HEK293 (cell line): ENCODE data around the gene STK39.

ENCODE experiments used
- CTCF ChIA-PET: fragments of 350-600 bp; formaldehyde crosslinking; extraction: SDS; loops from one replicate; lab custom pipeline; 2021; ENCODE audit warnings: antibody characterized with exemption; lab: Yijun Ruan, JAX
- POLR2A ChIA-PET: fragments of 300-600 bp; formaldehyde crosslinking; extraction: SDS; loops from one replicate; lab custom pipeline; 2020; ENCODE audit warnings: antibody characterized with exemption, inconsistent platforms; lab: Yijun Ruan, JAX
- H3K27ac ChIP-seq: fragments of 200-500 bp; sonication (Bioruptor generic); 2 replicates; pipeline ENCODE4 v1.5.1; 2014; ENCODE audit warnings: low read depth, low read length, control low read depth, inconsistent platforms; ENCODE audit errors: extremely low read depth
- H3K36me3 ChIP-seq, 2 experiments: fragments of 200-500 bp in 1 of 2; sonication (Bioruptor generic) in 1 of 2; 1 replicate in 1 of 2; 2 replicates in 1 of 2; pipeline ENCODE4 v1.5.1; 2014 to 2017; ENCODE audit warnings: inconsistent platforms in 2 of 2, low read length in 2 of 2; ENCODE audit not compliant: control insufficient read depth in 2 of 2, insufficient read depth in 1 of 2
- H3K4me1 ChIP-seq: fragments of 200-500 bp; sonication (Bioruptor generic); 2 replicates; pipeline ENCODE4 v1.5.1; 2014; ENCODE audit warnings: mild to moderate bottlenecking, low read length, inconsistent platforms; ENCODE audit not compliant: control insufficient read depth, insufficient read depth
- H3K4me3 ChIP-seq: 2 replicates; pipeline ENCODE4 v1.5.1; 2011; ENCODE audit warnings: low read depth, mild to moderate bottlenecking, control low read depth, low read length, moderate library complexity
- H3K9me3 ChIP-seq: fragments of 200-500 bp; sonication (Bioruptor generic); 2 replicates; pipeline ENCODE4 v1.5.1; 2014; ENCODE audit warnings: low read depth, low read length, inconsistent platforms; ENCODE audit not compliant: control insufficient read depth, insufficient read depth
- GFI1B ChIP-seq: fragments of 450-650 bp; formaldehyde crosslinking; IDR thresholded peaks from 2 replicates; pipeline ENCODE4 v1.5.1; 2016; ENCODE audit warnings: missing biosample characterization, missing genetic modification characterization
- HOXC10 ChIP-seq: sonication (generic); formaldehyde crosslinking; IDR thresholded peaks from 2 replicates; pipeline ENCODE4 v1.8.1; 2023; ENCODE audit warnings: mild to moderate bottlenecking, missing genetic modification reagents
- KLF10 ChIP-seq: fragments of 450-650 bp; IDR thresholded peaks from 2 replicates; pipeline ENCODE4 v1.5.1; 2018; ENCODE audit warnings: missing biosample characterization, mild to moderate bottlenecking, missing genetic modification characterization
- MEIS1 ChIP-seq: sonication (generic); formaldehyde crosslinking; IDR thresholded peaks from 2 replicates; pipeline ENCODE4 v1.8.1; 2022; ENCODE audit warnings: missing genetic modification reagents, mild to moderate bottlenecking, borderline replicate concordance
- PRDM1 ChIP-seq: fragments of 450-650 bp; formaldehyde crosslinking; IDR thresholded peaks from 2 replicates; pipeline ENCODE4; 2016; ENCODE audit warnings: missing biosample characterization, missing genetic modification characterization
- TRIM28 ChIP-seq: IDR thresholded peaks from 2 replicates; pipeline ENCODE4 v1.6.1; 2011; ENCODE audit warnings: low read length, control low read depth, borderline replicate concordance
- ZBTB1 ChIP-seq: fragments of 450-650 bp; formaldehyde crosslinking; IDR thresholded peaks from 2 replicates; pipeline ENCODE4 v1.5.1; 2016; ENCODE audit warnings: missing biosample characterization, missing genetic modification characterization
- ZBTB20 ChIP-seq: fragments of 450-650 bp; formaldehyde crosslinking; IDR thresholded peaks from 2 replicates; pipeline ENCODE4 v1.5.1; 2016; ENCODE audit warnings: missing biosample characterization, missing genetic modification characterization
- ZNF112 ChIP-seq: fragments of 450-650 bp; formaldehyde crosslinking; IDR thresholded peaks from 2 replicates; pipeline ENCODE4 v1.5.0; 2017; ENCODE audit warnings: missing biosample characterization, missing genetic modification characterization
- ZNF175 ChIP-seq: fragments of 450-650 bp; formaldehyde crosslinking; IDR thresholded peaks from 2 replicates; pipeline ENCODE4 v1.5.1; 2016; ENCODE audit warnings: missing biosample characterization, missing genetic modification characterization
- ZNF2 ChIP-seq: fragments of 450-650 bp; formaldehyde crosslinking; IDR thresholded peaks from 2 replicates; pipeline ENCODE4 v1.5.1; 2016; ENCODE audit warnings: missing biosample characterization, missing genetic modification characterization
- ZNF423 ChIP-seq: fragments of 450-650 bp; formaldehyde crosslinking; IDR thresholded peaks from 2 replicates; pipeline ENCODE4 v1.5.1; 2016; ENCODE audit warnings: missing biosample characterization, missing genetic modification characterization
- ZNF449 ChIP-seq: fragments of 450-650 bp; formaldehyde crosslinking; IDR thresholded peaks from 2 replicates; pipeline ENCODE4 v1.5.1; 2017; ENCODE audit warnings: missing biosample characterization, mild to moderate bottlenecking, missing genetic modification characterization, moderate library complexity
- ZNF521 ChIP-seq: fragments of 450-650 bp; formaldehyde crosslinking; IDR thresholded peaks from 2 replicates; pipeline ENCODE4 v1.5.1; 2017; ENCODE audit warnings: missing biosample characterization, mild to moderate bottlenecking, missing genetic modification characterization
- ZNF561 ChIP-seq: fragments of 450-650 bp; IDR thresholded peaks from 2 replicates; pipeline ENCODE4 v1.5.1; 2018; ENCODE audit warnings: missing biosample characterization, missing genetic modification characterization, borderline replicate concordance
- ZNF626 ChIP-seq: fragments of 450-650 bp; sonication (Bioruptor Pico); formaldehyde crosslinking; IDR thresholded peaks from 2 replicates; pipeline ENCODE4 v1.5.1; 2018; ENCODE audit warnings: missing biosample characterization, missing genetic modification characterization, inconsistent platforms
- ZNF654 ChIP-seq: fragments of 450-650 bp; formaldehyde crosslinking; IDR thresholded peaks from 2 replicates; pipeline ENCODE4 v1.5.1; 2016; ENCODE audit warnings: low read depth, missing biosample characterization, missing genetic modification characterization
- ZNF664 ChIP-seq: fragments of 450-650 bp; formaldehyde crosslinking; IDR thresholded peaks from 2 replicates; pipeline ENCODE4 v1.5.1; 2016; ENCODE audit warnings: missing biosample characterization, missing genetic modification characterization
- ZNF692 ChIP-seq: fragments of 450-650 bp; formaldehyde crosslinking; IDR thresholded peaks from 2 replicates; pipeline ENCODE4 v1.5.1; 2016; ENCODE audit warnings: missing biosample characterization, missing genetic modification characterization
- ZNF707 ChIP-seq: fragments of 450-650 bp; formaldehyde crosslinking; IDR thresholded peaks from 2 replicates; pipeline ENCODE4 v1.5.1; 2016; ENCODE audit warnings: missing biosample characterization, missing genetic modification characterization
- ZNF791 ChIP-seq: fragments of 450-650 bp; formaldehyde crosslinking; IDR thresholded peaks from 2 replicates; pipeline ENCODE4 v1.5.1; 2016; ENCODE audit warnings: missing biosample characterization, missing genetic modification characterization
- ZSCAN30 ChIP-seq: fragments of 450-650 bp; IDR thresholded peaks from 2 replicates; pipeline ENCODE4 v1.5.1; 2018; ENCODE audit warnings: missing biosample characterization, mild to moderate bottlenecking, missing genetic modification characterization, moderate library complexity
- TF ChIP-seq, protein P1 (sequence below): fragments of 450-650 bp; formaldehyde crosslinking; IDR thresholded peaks from 2 replicates; pipeline ENCODE4 v1.5.1; 2017; ENCODE audit warnings: missing biosample characterization, missing genetic modification characterization

STK39 gene

DNA sequence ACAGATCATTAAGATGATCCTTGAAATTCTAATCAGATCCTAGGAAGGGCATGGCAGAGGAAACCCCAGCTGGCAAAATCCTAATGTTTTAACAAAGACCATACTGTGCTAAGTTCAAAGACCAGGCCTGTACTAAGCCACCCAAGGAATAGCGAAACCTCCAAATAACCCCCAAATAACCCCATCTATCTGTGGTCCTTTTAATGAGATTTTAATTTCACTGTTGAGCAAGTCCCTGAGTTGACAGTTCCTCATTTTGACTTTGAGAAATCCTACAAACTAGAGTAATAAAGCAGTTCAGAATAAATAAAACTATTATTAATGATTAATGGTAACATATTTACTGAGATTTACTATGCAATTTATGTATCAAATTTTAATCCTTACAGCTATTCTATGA is 259.8 kb downstream of the STK39 start:
- no peak for TF ChIP-seq HOXC10 (CRISPR knock-in tag)
- TF ChIP-seq ZNF654 (tag by site-specific recombination) = no peak
- no peak for TF ChIP-seq ZNF112
- TF ChIP-seq ZNF692 (tag by site-specific recombination) = no peak
- TF ChIP-seq TRIM28 = no peak
- no peak for TF ChIP-seq ZNF561 (tag by site-specific recombination)
- no peak for TF ChIP-seq ZSCAN30 (tag by site-specific recombination)
- Histone ChIP-seq H3K27ac (no peak overlapping the region), H3K4me3 (no peak overlapping the region), H3K9me3 (no peaks in the 10 kb centered on the region), H3K36me3 (peaks cover 0 to 6% of the 10 kb centered on the region in 2 experiments; a peak in 1 of 3 replicates), H3K4me1 (no peaks in the 10 kb centered on the region)
- CTCF ChIA-PET = no interaction called here
- POLR2A ChIA-PET = no interaction called here

- Histone ChIP-seq H3K4me3 (no peak overlapping the region), H3K36me3 (peaks cover 0 to 6% of the 10 kb centered on the region in 2 experiments; a peak in 1 of 3 replicates), H3K4me1 (no peaks in the 10 kb centered on the region), H3K27ac (no peak overlapping the region), H3K9me3 (no peaks in the 10 kb centered on the region)
- no peak for TF ChIP-seq PRDM1 (tag by site-specific recombination)
- no peak for TF ChIP-seq ZNF521 (tag by site-specific recombination)
- TF ChIP-seq ZNF112 = no peak
- TF ChIP-seq ZNF2 (tag by site-specific recombination) = no peak
- TF ChIP-seq ZBTB20 (tag by site-specific recombination) = no peak
- no peak for TF ChIP-seq ZNF449 (tag by site-specific recombination)
- TF ChIP-seq GFI1B (tag by site-specific recombination) = no peak
- no peak for TF ChIP-seq ZNF175 (tag by site-specific recombination)
- TF ChIP-seq ZNF664 (tag by site-specific recombination) = no peak
- TF ChIP-seq MEIS1 = no peak
- TF ChIP-seq ZNF791 (tag by site-specific recombination) = no peak
- TF ChIP-seq, protein P1, sequence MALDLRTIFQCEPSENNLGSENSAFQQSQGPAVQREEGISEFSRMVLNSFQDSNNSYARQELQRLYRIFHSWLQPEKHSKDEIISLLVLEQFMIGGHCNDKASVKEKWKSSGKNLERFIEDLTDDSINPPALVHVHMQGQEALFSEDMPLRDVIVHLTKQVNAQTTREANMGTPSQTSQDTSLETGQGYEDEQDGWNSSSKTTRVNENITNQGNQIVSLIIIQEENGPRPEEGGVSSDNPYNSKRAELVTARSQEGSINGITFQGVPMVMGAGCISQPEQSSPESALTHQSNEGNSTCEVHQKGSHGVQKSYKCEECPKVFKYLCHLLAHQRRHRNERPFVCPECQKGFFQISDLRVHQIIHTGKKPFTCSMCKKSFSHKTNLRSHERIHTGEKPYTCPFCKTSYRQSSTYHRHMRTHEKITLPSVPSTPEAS (tag by site-specific recombination) = no peak
- no peak for TF ChIP-seq ZNF626 (tag by site-specific recombination)
- TF ChIP-seq KLF10 (tag by site-specific recombination) = no peak
- TF ChIP-seq ZNF707 (tag by site-specific recombination) = no peak
- TF ChIP-seq ZNF423 (tag by site-specific recombination) = no peak
- TF ChIP-seq ZBTB1 (tag by site-specific recombination) = no peak
- ChIA-PET CTCF (no interaction called here), POLR2A (no interaction called here)
Observed at GRCh38 chr2:167987026-167987425, 260.4 kb downstream of the STK39 start.
